ENCODE measurements around the gene CEBPB.

CEBPB gene

GRCh38 chr20:50214226-50215024 is 23.8 kb downstream of the CEBPB start:
- no peak for DNase-seq

- no peak for DNase-seq
Observed at GRCh38 chr20:50215101-50215690, 24.6 kb downstream of the CEBPB start.

GRCh38 chr20:50215926-50216325 is 25.3 kb downstream of the CEBPB start:
- no peak for DNase-seq

GRCh38 chr20:50216543-50217206 is 26.0 kb downstream of the CEBPB start:
- DNase-seq = no peak

- DNase-seq = no peak
Observed at GRCh38 chr20:50217207-50217949, 26.7 kb downstream of the CEBPB start.

- no peak for DNase-seq
Observed at GRCh38 chr20:50218987-50219435, 28.4 kb downstream of the CEBPB start.

GRCh38 chr20:50219600-50219999 is 29.0 kb downstream of the CEBPB start:
- DNase-seq = no peak

- no peak for DNase-seq
Observed at GRCh38 chr20:50220093-50220893, 29.7 kb downstream of the CEBPB start.

- no peak for DNase-seq
Observed at GRCh38 chr20:50220894-50221365, 30.3 kb downstream of the CEBPB start.

- DNase-seq = no peak
Observed at GRCh38 chr20:50221501-50222308, 31.1 kb downstream of the CEBPB start.

- no peak for DNase-seq
Observed at GRCh38 chr20:50222309-50223038, 31.8 kb downstream of the CEBPB start.

- DNase-seq = no peak
Observed at GRCh38 chr20:50223039-50224005, 32.7 kb downstream of the CEBPB start.

GRCh38 chr20:50224052-50224451 is 33.4 kb downstream of the CEBPB start:
- no peak for DNase-seq

- DNase-seq = no peak
Observed at GRCh38 chr20:50224531-50225255, 34.1 kb downstream of the CEBPB start.

GRCh38 chr20:50226093-50226974 is 35.7 kb downstream of the CEBPB start:
- DNase-seq = no peak

GRCh38 chr20:50227506-50227905 is 36.9 kb downstream of the CEBPB start:
- no peak for DNase-seq

- no peak for DNase-seq
Observed at GRCh38 chr20:50229156-50229607, 38.6 kb downstream of the CEBPB start.
